NCI-H1694 (cell line): Measurements from ENCODE around the gene GALNT2.

Experiments used
- DNase-seq: peaks from one replicate; lab custom pipeline; 2025; lab: John Stamatoyannopoulos, UW

The GALNT2 gene

DNA sequence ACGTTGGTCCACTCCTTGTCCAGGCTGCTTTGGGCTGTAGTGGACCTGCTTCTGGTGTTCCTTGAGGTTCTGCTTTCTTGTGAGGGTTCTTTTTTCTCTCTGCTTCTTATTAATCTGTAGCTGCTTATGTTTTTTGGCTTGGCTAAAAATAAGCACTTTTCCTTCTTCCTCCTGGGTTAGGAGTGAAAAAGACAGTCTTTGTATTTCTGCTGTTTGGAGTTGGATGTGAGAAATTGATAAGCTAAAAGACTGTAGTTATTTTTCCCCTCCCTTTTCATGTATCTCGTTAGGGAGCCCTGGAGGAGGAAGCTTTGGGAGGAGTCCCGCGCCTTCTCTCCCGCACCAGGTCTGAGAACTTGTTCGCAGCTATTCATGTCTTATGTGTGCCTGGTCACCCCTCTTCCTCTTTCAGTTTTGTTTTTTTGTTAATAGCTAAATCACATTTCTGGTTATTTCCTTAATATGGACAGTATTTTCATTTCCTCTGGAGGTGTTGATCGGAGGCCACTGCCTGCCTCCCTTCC, 79.0 kb downstream of the GALNT2 start:
- no peak for DNase-seq

DNA sequence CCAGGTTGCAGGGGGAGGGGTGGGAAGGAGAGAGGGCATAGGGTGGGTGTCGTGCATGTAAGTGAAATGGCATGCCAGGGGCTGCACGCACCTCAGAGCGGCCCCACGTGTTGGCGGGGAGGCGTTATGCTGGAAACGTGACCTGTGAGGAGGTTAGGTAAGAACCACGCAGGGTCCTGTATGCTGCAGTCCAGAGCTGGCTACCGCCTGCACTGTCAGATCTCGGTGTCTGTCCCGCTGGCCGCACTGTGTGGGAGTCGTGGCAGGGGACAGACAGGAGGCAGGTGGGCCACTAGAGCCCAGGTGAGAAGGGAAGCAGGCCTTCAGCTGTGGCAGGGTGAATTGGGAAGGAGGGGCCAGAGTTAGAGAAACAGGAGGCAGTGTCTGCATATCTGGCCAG, 79.7 kb downstream of the GALNT2 start:
- DNase-seq, result no peak

DNA sequence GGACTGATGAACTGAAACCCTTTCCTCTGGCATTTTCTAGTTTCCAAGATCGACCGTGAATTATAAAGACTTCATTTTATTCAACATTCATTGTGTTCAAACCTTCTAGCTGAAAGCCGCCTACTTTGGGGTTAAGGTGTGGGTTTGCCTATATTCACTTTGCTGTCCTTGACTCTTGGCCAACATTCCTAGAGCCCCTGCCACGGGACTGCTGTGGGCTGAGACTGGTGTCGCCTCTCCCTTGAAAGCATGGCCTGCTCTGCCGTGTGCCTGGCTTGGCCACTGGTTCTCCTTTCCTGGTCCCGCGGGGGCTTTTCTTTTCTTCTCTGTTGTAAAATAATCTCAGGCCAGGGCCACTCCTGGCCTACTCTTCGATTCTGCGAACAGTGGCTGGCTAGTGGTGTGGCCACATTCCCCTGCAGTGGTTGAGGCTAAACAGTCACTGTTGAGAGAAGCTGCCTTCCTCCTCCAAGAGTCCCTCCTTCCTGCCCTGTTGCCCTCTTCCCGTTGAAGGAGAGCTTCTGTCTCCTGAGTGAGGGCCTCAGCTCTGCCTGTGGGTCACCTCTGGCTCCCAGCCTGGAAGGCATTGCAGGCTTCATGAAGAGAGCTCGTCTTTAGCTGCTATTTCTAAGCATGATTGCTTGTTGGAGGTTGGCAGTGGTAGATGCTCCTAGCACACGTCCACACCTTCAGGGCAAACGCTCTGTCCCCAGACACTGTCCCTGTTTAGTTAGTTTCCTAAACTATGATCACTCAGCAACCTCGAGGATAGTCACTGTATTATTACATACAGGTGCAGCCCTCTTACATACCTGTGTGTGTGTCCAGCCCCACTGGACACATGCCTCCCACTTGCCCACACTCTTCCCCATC, 80.5 kb downstream of the GALNT2 start:
- DNase-seq, result no peak

- no peak for DNase-seq
Observed at GRCh38 chr1:230148126-230148652, 81.2 kb downstream of the GALNT2 start.

DNA sequence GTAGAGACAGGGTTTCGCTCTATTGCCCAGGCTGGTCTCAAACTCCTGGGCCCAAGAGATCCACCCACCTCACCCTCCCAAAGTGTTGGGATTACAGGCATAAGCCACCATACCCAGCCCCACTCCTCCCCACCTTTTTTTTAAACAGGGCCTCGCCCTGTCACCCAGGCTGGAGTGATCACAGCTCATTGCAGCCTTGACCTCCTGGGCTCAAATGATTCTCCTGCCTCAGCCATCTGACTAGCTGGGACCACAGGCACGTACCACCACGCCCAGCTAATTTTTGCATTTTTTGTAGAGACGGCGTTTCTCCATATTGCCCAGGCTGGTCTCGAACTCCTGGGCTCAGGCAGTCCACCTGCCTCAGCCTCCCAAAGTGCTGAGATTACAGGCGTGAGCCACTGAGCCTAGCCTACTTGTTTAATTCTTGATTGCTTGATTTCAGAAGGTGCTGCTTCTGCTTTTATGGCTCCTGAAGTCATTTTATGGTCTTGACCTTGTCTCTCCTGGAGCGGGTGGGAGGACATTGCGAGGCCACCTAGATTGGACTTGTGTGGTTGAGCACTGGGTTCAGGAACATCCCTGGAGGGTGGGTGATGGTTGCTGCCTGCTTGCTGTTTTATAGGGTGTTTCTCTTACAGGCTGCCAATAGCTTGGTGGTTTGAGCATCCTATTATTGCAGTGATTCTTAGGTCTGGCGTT, 81.9 kb downstream of the GALNT2 start:
- DNase-seq, result no peak

GRCh38 chr1:230149751-230150584, 82.9 kb downstream of the GALNT2 start:
- no peak for DNase-seq

DNA sequence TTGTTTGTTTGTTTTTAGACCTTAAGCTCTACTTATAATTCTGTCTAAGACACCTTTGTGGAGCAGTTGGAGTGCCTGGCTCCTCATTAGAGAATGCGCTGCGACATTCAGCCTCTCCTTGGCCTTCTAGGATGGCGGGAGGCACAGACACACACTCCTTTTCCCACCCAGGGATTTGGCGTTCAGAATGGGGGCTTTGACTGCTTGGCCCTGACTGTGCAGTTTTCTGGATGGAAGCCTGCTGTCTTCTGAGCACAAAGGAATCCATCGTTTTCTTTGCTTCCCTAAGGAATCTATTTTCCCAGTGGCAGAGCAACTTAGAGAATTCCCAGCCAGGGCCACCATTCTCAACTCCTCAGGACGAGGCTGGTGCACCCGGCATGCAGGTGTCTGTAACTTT, 83.6 kb downstream of the GALNT2 start:
- no peak for DNase-seq

DNA sequence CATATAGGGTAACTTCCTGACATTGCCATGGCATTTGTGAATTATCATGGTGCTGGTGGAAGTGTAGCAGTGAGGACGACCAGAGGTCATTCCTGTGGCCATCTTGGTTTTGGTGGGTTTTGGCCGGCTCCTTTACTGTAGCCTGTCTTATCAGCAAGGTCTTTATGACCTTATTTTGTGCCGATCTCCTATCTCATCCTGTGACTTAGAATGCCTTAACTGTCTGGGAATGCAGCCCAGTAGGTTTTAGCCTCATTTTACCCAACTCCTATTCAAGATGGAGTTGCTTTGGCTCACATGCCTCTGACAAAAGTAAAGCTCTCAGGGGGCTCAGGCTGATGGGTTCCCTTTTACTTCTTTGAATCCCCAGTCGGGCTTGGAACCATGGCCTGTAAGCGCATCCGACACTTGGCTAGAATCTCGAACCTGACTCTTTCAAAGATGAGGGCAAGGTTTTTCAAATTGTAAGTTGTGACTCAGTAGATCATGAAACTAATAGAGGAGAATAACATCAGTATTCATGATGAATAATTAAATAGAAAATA, 85.0 kb downstream of the GALNT2 start:
- DNase-seq, result no peak

- no peak for DNase-seq
Observed at GRCh38 chr1:230152999-230153398, 86.0 kb downstream of the GALNT2 start.

DNA sequence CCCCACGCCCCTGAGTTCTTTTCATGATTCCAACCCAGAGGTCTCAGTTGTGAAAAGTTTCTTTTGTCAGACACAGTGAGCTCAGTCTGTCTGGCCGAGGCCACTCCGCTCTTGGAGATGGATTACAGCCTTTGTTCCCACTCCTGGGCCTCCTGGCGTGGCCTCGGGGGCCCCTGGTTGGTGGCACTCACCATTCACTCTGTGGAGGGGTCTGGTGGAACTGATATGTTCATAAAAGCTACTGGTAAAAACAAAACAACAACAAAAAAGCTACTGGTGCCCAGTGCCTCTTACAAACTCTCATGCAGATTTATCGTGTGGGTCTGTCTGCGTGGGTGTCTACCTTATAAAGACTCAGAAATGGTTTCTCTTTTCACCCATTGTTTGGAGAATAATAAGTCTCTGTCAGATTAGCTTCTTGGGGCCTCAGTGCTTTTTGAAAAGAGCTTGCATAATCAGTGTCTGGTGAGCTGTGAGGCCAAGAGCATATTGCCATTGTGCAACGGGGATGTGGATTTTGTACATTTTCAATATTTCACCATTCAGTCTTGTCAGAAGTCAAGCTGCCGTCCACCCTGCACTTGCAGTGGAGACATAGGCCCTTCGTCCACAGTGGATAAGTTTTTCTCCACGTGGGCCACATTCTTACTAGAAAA, 86.7 kb downstream of the GALNT2 start:
- no peak for DNase-seq

GRCh38 chr1:230155021-230155420, 88.0 kb downstream of the GALNT2 start:
- DNase-seq, result no peak

- no peak for DNase-seq
Observed at GRCh38 chr1:230156068-230156467, 89.0 kb downstream of the GALNT2 start.

DNA sequence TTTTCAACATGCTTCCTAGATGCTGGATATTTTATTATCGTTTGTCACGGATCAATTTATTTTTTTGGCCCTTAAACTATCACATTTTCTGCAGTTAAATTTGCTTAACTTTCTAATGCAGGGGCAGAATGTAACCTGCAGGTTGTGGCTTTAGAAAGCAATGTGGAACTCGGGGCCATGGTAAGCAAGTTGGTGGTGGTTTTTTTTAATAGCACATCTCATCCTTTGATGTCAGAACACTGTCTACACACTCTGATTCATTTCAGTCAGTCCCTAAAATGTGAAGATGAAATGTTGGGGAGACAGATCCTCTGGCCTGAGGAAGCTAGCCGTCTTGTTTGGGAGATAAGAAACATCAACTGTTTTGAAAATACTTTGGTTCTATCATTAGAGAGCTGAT, 89.5 kb downstream of the GALNT2 start:
- no peak for DNase-seq

- no peak for DNase-seq
Observed at GRCh38 chr1:230157420-230158390, 90.7 kb downstream of the GALNT2 start.

- DNase-seq, result no peak
Observed at GRCh38 chr1:230158415-230159291, 91.6 kb downstream of the GALNT2 start.

DNA sequence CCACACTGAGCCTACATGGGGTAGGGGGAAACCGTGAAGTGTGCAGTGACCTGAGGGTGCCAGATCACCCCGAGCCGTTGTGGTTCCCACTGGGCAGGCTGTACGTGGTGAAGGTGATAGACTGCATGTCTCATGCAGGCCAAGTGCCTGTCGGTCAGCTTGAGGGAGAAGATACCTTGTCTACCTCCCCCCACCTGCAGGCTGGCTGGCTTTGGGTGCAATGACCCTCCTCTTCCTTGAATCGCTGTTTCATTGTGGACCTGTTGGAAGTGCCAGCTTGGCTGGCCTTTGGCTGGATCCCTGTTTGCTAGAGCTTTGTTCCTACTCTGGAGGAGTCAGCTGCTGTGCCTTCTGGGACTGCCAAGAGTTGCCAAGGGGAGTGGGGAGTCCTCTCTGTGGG, 92.5 kb downstream of the GALNT2 start:
- DNase-seq, result no peak

DNA sequence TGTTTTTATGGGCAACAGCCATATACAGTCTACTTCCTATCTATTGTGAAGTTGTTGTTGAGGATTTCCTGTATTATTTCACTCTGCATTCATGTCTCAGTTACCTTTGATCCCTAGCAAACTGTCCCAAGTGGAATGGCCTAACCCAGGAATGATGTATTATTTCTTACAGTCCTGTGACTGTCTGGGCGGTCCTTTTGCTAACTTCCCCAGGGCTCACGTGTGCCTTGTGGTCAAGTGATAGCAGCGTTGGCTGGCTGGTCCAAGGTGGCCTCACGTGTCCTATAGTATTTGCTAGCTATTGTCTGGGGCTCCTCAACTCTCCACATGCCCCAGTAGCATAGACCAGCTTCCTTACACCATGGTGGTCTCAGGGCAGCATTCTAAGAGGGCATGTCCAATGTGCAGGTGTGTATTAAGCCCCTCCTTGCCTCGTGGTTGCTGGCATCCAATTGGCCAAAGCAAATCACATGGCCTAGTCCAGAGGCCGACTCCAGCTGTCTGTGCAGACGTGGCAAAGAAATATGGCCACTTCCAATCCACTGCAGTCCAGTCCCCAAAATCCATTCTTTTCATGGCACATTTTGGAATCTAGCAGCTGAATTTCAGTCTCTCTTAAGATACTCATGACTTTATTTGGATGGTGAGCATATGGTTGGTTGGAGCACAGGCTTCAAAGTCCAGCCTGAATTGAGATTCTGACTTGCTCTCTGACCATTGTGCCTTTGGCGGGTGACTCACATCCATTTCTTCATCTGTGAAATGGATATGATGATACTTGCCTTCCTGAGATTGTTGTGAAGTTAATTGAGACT, 94.1 kb downstream of the GALNT2 start:
- DNase-seq, result no peak

DNA sequence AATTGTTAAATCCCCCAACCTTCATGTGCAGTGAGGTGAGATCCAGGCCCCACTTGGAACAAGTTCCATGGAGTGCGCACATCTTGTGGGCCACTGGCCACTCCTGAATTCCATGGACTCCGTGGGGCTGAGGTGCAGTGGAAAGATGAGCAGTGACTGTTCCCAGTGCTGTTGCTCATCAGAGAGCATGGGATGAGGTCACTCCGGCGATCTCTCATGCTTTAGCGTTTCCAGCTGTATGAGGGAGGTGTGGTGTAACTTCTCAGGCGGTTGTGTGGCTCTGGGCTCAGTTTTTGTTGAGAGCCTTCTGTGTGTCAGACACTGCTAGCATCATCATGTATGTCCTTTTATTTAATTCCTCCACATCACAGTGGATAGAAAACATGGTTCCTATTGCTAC, 96.2 kb downstream of the GALNT2 start:
- DNase-seq, result no peak
